Breast epithelium (tissue), 4 donors: ENCODE data around the gene NSUN3. TPM values are rescaled to one million over a fixed set of nuclear protein-coding genes. Genes with fewer than 3 reads are reported as not detected.

Experiments
- DNase-seq, 2 donors: peaks; one replicate each; pipeline ENCODE4 v3.0.0-alpha.2; 2019; ENCODE audit warnings: low spot score in 2 of 2
- H3K27ac ChIP-seq, 2 donors: fragments of 200-600 bp; sonication (generic) in 1 of 2; one replicate each; pipeline ENCODE4 v1.5.1; 2016 to 2019; ENCODE audit warnings: mild to moderate bottlenecking in 1 of 2
- H3K27me3 ChIP-seq, 2 donors: fragments of 200-600 bp; sonication (generic) in 1 of 2; one replicate each; pipeline versions ENCODE4 v1.5.1 to v1.6.0; 2017 to 2019; ENCODE audit warnings: control low read depth in 1 of 2, mild to moderate bottlenecking in 1 of 2
- H3K36me3 ChIP-seq: fragments of 200-600 bp; one replicate; pipeline ENCODE4 v1.5.1; 2019
- H3K4me1 ChIP-seq, 2 donors: fragments of 200-600 bp; sonication (generic); one replicate each; pipeline ENCODE4 v1.5.1; 2016 to 2019; ENCODE audit warnings: control low read depth in 1 of 2
- H3K4me3 ChIP-seq, 3 donors: fragments of 200-600 bp; sonication (generic); 1 replicate in 2 of 3; 2 replicates in 1 of 3; pipeline ENCODE4 v1.5.1; 2016 to 2019; ENCODE audit warnings: mild to moderate bottlenecking in 3 of 3, moderate library complexity in 2 of 3
- H3K9me3 ChIP-seq, 2 donors: fragments of 200-600 bp; sonication (generic) in 1 of 2; one replicate each; pipeline ENCODE4 v1.5.1; 2016 to 2019; ENCODE audit warnings: control low read depth in 1 of 2
- CTCF ChIP-seq, 3 donors: fragments of 450-650 bp; IDR thresholded peaks; one replicate each; pipeline ENCODE4 v1.5.1; 2016 to 2017; ENCODE audit warnings: antibody characterized with exemption in 3 of 3, mild to moderate bottlenecking in 3 of 3, moderate library complexity in 3 of 3
- POLR2A ChIP-seq: fragments of 450-650 bp; IDR thresholded peaks from one replicate; pipeline ENCODE4 v1.6.1; 2016; ENCODE audit warnings: antibody characterized with exemption, mild to moderate bottlenecking, moderate library complexity
- POLR2AphosphoS5 ChIP-seq, 3 donors: sonication (generic); formaldehyde crosslinking; IDR thresholded peaks; one replicate each; pipeline ENCODE4 v1.6.1; 2017; ENCODE audit warnings: antibody characterized with exemption in 3 of 3
- intact Hi-C: fragments of 100-400 bp; cut with DNase I; formaldehyde crosslinking; loops from one replicate; pipeline ENCODE4 v1.15.1; 2023; ENCODE audit warnings: low total_unique reads
- total RNA-seq, 3 donors: library from RNA; depleted of rRNA; stranded (reverse); fragments of >200 nt; gene quantifications; one replicate each; pipeline ENCODE4 v1.1.0, GENCODE V29; 2016

The NSUN3 gene
- total RNA-seq, 3 donors from 2014 or later: 7.4 to 21.4 (median 14.1) TPM

- no peaks in the 10 kb centered on the region for H3K9me3 ChIP-seq
- H3K36me3 ChIP-seq: no peaks in the 10 kb centered on the region
- H3K27ac ChIP-seq: no peak overlapping the region
- no peaks in the 10 kb centered on the region for H3K27me3 ChIP-seq
- DNase-seq: no peak
- intact Hi-C loops: no loop called here
- H3K4me3 ChIP-seq: peak overlapping the region in 2 of 3 donors; percentile 75 to 86
- TF ChIP-seq POLR2A: no peak
- TF ChIP-seq POLR2AphosphoS5 (IDR thresholded peaks at IDR 0.05): no peak
- TF ChIP-seq CTCF (IDR thresholded peaks at IDR 0.05): no peak
- no peaks in the 10 kb centered on the region for H3K4me1 ChIP-seq
Measured at GRCh38 chr3:94064243-94064860, 1.5 kb downstream of the NSUN3 start.

GRCh38 chr3:94065122-94065521 is 2.3 kb downstream of the NSUN3 start:
- Histone ChIP-seq H3K9me3 (no peaks in the 10 kb centered on the region), H3K4me1 (no peaks in the 10 kb centered on the region), H3K4me3 (no peak overlapping the region), H3K27me3 (no peaks in the 10 kb centered on the region), H3K27ac (no peak overlapping the region), H3K36me3 (no peaks in the 10 kb centered on the region)
- TF ChIP-seq CTCF (IDR thresholded peaks at IDR 0.05): no peak
- no peak for TF ChIP-seq POLR2A
- no peak for TF ChIP-seq POLR2AphosphoS5 (IDR thresholded peaks at IDR 0.05)
- no peak for DNase-seq
- intact Hi-C loops: no loop called here

GRCh38 chr3:94065819-94066480 is 3.1 kb downstream of the NSUN3 start:
- Histone ChIP-seq H3K27ac (no peak overlapping the region), H3K9me3 (no peaks in the 10 kb centered on the region), H3K36me3 (no peaks in the 10 kb centered on the region), H3K4me3 (no peak overlapping the region), H3K4me1 (no peaks in the 10 kb centered on the region), H3K27me3 (no peaks in the 10 kb centered on the region)
- TF ChIP-seq CTCF (IDR thresholded peaks at IDR 0.05) (no peak), POLR2AphosphoS5 (IDR thresholded peaks at IDR 0.05) (no peak), POLR2A (no peak)
- DNase-seq: no peak
- intact Hi-C loops: no loop called here

- Histone ChIP-seq H3K9me3 (no peaks in the 10 kb centered on the region), H3K27ac (no peak overlapping the region), H3K36me3 (no peaks in the 10 kb centered on the region), H3K4me1 (no peaks in the 10 kb centered on the region), H3K27me3 (no peaks in the 10 kb centered on the region), H3K4me3 (no peak overlapping the region)
- no peak for DNase-seq
- intact Hi-C loops: no loop called here
- TF ChIP-seq POLR2AphosphoS5 (IDR thresholded peaks at IDR 0.05) (no peak), POLR2A (no peak), CTCF (IDR thresholded peaks at IDR 0.05) (no peak)
Measured at GRCh38 chr3:94066506-94067500, 3.9 kb downstream of the NSUN3 start.
